Upper lobe of left lung (tissue), 4 donors: Measurements from ENCODE around the gene STON2.

Experiments used
- POLR2A ChIP-seq, 4 donors: fragments of 450-650 bp; IDR thresholded peaks; one replicate each; pipeline ENCODE4 v1.5.1; 2016 to 2017; ENCODE audit warnings: antibody characterized with exemption in 4 of 4, mild to moderate bottlenecking in 2 of 4
- TF ChIP-seq, protein P1 (sequence below), 6 experiments: fragments of 450-650 bp in 4 of 6; fragments of 200-600 bp in 2 of 6; sonication (generic) in 2 of 6; IDR thresholded peaks; one replicate each; pipeline ENCODE4 v1.5.1; 2016 to 2019; ENCODE audit warnings: antibody characterized with exemption in 6 of 6

DNA sequence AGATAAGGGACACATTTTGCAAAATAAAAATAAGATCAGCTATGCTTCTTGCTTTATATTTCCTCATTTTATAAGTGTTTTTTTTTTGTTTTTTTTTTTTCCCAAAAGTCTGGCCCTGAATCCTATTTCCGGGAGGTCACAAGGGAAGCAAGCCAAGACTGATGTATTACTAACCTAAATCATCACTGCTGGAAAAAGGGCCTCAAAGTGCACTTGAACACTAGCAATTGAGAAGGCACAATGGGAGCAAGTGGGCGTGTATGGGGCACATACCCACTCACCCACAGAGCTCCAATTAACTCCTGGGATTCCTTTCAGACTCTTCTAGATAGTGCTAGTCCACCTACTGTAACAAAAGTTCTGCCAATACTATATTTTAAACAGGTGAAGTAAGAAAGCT lies 58.8 kb downstream of the STON2 start:
- TF ChIP-seq, protein P1, sequence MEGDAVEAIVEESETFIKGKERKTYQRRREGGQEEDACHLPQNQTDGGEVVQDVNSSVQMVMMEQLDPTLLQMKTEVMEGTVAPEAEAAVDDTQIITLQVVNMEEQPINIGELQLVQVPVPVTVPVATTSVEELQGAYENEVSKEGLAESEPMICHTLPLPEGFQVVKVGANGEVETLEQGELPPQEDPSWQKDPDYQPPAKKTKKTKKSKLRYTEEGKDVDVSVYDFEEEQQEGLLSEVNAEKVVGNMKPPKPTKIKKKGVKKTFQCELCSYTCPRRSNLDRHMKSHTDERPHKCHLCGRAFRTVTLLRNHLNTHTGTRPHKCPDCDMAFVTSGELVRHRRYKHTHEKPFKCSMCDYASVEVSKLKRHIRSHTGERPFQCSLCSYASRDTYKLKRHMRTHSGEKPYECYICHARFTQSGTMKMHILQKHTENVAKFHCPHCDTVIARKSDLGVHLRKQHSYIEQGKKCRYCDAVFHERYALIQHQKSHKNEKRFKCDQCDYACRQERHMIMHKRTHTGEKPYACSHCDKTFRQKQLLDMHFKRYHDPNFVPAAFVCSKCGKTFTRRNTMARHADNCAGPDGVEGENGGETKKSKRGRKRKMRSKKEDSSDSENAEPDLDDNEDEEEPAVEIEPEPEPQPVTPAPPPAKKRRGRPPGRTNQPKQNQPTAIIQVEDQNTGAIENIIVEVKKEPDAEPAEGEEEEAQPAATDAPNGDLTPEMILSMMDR (IDR thresholded peaks at IDR 0.05) = no peak
- no peak for TF ChIP-seq POLR2A (IDR thresholded peaks at IDR 0.05)
